Mammary epithelial cell (primary cell): ENCODE results near the gene GON4L.

Experiments used
- EZH2 ChIP-seq: IDR thresholded peaks from 2 replicates; pipeline ENCODE4 v1.6.1; 2012; ENCODE audit warnings: low read length, inconsistent platforms, borderline replicate concordance
- TF ChIP-seq, protein P1 (sequence below), 2 donors: IDR thresholded peaks in 1 of 2; conservative IDR thresholded peaks in 1 of 2; 2 replicates each; pipeline ENCODE4 v1.5.1; 2011 to 2012; ENCODE audit warnings: inconsistent platforms in 2 of 2, low read length in 2 of 2, mild to moderate bottlenecking in 2 of 2, control low read depth in 1 of 2, low read depth in 1 of 2; ENCODE audit not compliant: insufficient read depth in 1 of 2; ENCODE audit errors: extremely low read depth in 1 of 2

DNA sequence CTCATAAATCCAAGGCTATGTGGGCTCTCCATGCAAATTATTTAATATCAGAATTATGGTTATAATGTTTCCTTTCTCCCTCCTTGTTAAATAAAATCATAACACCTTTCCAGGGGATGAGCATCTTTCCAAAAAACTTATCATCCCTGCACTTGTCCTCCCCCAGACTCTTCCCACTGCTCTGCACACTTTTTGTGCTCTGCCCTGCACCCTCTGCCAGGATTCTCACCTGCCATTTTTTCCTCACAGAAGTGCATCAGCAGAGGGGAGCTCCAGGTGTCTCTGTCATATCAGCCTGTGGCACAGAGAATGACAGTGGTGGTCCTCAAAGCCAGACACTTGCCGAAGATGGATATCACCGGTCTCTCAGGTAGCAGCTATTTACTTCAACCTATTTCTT lies 23.2 kb upstream of the GON4L start:
- no peak for TF ChIP-seq EZH2
- TF ChIP-seq, protein P1, sequence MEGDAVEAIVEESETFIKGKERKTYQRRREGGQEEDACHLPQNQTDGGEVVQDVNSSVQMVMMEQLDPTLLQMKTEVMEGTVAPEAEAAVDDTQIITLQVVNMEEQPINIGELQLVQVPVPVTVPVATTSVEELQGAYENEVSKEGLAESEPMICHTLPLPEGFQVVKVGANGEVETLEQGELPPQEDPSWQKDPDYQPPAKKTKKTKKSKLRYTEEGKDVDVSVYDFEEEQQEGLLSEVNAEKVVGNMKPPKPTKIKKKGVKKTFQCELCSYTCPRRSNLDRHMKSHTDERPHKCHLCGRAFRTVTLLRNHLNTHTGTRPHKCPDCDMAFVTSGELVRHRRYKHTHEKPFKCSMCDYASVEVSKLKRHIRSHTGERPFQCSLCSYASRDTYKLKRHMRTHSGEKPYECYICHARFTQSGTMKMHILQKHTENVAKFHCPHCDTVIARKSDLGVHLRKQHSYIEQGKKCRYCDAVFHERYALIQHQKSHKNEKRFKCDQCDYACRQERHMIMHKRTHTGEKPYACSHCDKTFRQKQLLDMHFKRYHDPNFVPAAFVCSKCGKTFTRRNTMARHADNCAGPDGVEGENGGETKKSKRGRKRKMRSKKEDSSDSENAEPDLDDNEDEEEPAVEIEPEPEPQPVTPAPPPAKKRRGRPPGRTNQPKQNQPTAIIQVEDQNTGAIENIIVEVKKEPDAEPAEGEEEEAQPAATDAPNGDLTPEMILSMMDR (conservative IDR thresholded peaks at IDR 0.05 in 1 of 2, IDR thresholded peaks at IDR 0.05 in 1 of 2; ENCODE audit: extremely low read depth in 1 of 2, insufficient read depth in 1 of 2, low read depth in 1 of 2, low read length in 2 of 2) = no peak
